SW 1271 (cell line): ENCODE data around the gene FBXW5.

Experiments
- DNase-seq, 2 experiments: peaks; one replicate each; lab custom pipeline; 2025; lab: John Stamatoyannopoulos, UW

Gene FBXW5

GRCh38 chr9:136944519-136945332 lies at the start of gene FBXW5, which contains the start of gene C8G:
Gene FBXW5 (minus strand): TSS chr9:136944738. CDS start chr9:136944083, 655 bp downstream.
Gene C8G (plus strand): TSS chr9:136945243. CDS start chr9:136945321, 78 bp downstream.
- DNase-seq = peak; percentile 72 to 90

- DNase-seq = no peak
Observed at GRCh38 chr9:136992819-136993369, 48.4 kb upstream of the FBXW5 start.

GRCh38 chr9:136991993-136992818 lies 47.7 kb upstream of the FBXW5 start, which contains the start of gene PAXX:
Gene PAXX (plus strand): TSS chr9:136992422. CDS start chr9:136992444, 22 bp downstream.
- DNase-seq = peak; percentile 75 to 89

- DNase-seq = no peak
Observed at GRCh38 chr9:136990242-136990911, 45.8 kb upstream of the FBXW5 start.

- DNase-seq = no peak
Observed at GRCh38 chr9:136988872-136989271, 44.3 kb upstream of the FBXW5 start.

GRCh38 chr9:136985853-136986252 lies 41.3 kb upstream of the FBXW5 start:
- DNase-seq = no peak

GRCh38 chr9:136985027-136985602 lies 40.6 kb upstream of the FBXW5 start:
- no peak for DNase-seq

GRCh38 chr9:136984464-136985026 lies 40.0 kb upstream of the FBXW5 start:
- DNase-seq = no peak

- no peak for DNase-seq
Observed at GRCh38 chr9:136983656-136984314, 39.2 kb upstream of the FBXW5 start.

- no peak for DNase-seq
Observed at GRCh38 chr9:136983167-136983566, 38.6 kb upstream of the FBXW5 start.

- no peak for DNase-seq
Observed at GRCh38 chr9:136982232-136983051, 37.9 kb upstream of the FBXW5 start, which contains the start of gene LCNL1. Gene LCNL1 (plus strand): TSS chr9:136982993. CDS start chr9:136983587, 594 bp downstream.

- DNase-seq = no peak
Observed at GRCh38 chr9:136981588-136982231, 37.2 kb upstream of the FBXW5 start.

GRCh38 chr9:136980669-136981478 lies 36.3 kb upstream of the FBXW5 start:
- no peak for DNase-seq

GRCh38 chr9:136979769-136980587 lies 35.4 kb upstream of the FBXW5 start:
- DNase-seq = no peak

GRCh38 chr9:136978865-136979544 lies 34.5 kb upstream of the FBXW5 start:
- DNase-seq = no peak

- DNase-seq = peak in 1 of 2 experiments; percentile 38
Observed at GRCh38 chr9:136978073-136978864, 33.7 kb upstream of the FBXW5 start.
